Nephron progenitor cell (in vitro differentiated cells): ENCODE measurements around the gene ZNF805.

ENCODE experiments used
- DNase-seq: peaks from one replicate; pipeline ENCODE4 v3.0.0; 2021
- H3K27ac Mint-ChIP-seq: 2 replicates; pipeline ENCODE4 v1.8.0; 2021; ENCODE audit warnings: mild to moderate bottlenecking, moderate library complexity, mixed read lengths
- H3K27me3 Mint-ChIP-seq: 2 replicates; pipeline ENCODE4 v1.8.0; 2021; ENCODE audit warnings: mild to moderate bottlenecking, low read depth, mixed read lengths; ENCODE audit not compliant: poor library complexity
- H3K36me3 Mint-ChIP-seq: 2 replicates; pipeline ENCODE4 v1.8.0; 2021; ENCODE audit warnings: low read depth, mixed read lengths
- H3K4me1 Mint-ChIP-seq: 2 replicates; pipeline ENCODE4 v1.8.0; 2021; ENCODE audit warnings: mixed read lengths
- H3K4me3 Mint-ChIP-seq: 2 replicates; pipeline ENCODE4 v1.8.0; 2021; ENCODE audit warnings: mild to moderate bottlenecking, moderate library complexity, mixed read lengths
- H3K9me3 Mint-ChIP-seq: 2 replicates; pipeline ENCODE4 v1.8.0; 2021; ENCODE audit warnings: mild to moderate bottlenecking, moderate library complexity, mixed read lengths
- CTCF ChIP-seq: fragments of 200-600 bp; sonication (generic); IDR thresholded peaks from 2 replicates; pipeline ENCODE4 v1.5.0; 2021; ENCODE audit warnings: antibody characterized with exemption

The ZNF805 gene

DNA sequence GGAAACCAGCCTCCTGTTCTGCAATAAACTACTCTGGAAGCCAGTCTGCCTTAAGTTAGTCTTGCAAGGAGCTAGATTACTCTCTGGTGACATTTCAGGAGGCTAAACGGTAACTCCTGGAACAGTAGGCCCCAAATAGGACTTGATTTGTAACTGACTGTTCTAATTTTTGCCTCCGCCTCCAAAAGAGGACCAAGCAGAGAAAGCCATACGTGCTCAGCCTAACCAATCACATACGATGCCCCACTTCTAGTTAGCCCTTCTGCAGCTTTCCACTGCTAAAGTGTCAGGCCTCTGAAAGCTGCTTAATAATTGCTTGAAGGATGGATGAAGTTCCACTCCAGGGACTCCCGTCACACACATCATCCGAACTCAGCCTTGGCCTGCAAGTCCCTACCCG is 744 bp downstream of the ZNF805 start:
- peaks cover 3% of the 10 kb centered on the region for H3K9me3 Mint-ChIP-seq
- peaks cover 22% of the 10 kb centered on the region for H3K36me3 Mint-ChIP-seq
- no peak for DNase-seq
- peaks cover 11% of the 10 kb centered on the region for H3K27me3 Mint-ChIP-seq
- H3K4me1 Mint-ChIP-seq, result peaks cover 16% of the 10 kb centered on the region
- peak overlapping the region; percentile 41 for H3K27ac Mint-ChIP-seq
- no peak for TF ChIP-seq CTCF
- peak overlapping the region; percentile 93 for H3K4me3 Mint-ChIP-seq

- H3K27ac Mint-ChIP-seq, result peak overlapping the region; percentile 29
- no peak overlapping the region for H3K4me3 Mint-ChIP-seq
- DNase-seq, result no peak
- H3K9me3 Mint-ChIP-seq, result peaks cover 3% of the 10 kb centered on the region
- peaks cover 3% of the 10 kb centered on the region for H3K27me3 Mint-ChIP-seq
- H3K4me1 Mint-ChIP-seq, result peaks cover 16% of the 10 kb centered on the region
- TF ChIP-seq CTCF, result no peak
- H3K36me3 Mint-ChIP-seq, result peaks cover 28% of the 10 kb centered on the region
Observed at GRCh38 chr19:57242821-57243220, 2.4 kb downstream of the ZNF805 start.

GRCh38 chr19:57244513-57244912 is 4.1 kb downstream of the ZNF805 start:
- Mint-ChIP-seq H3K36me3 (peaks cover 28% of the 10 kb centered on the region), H3K27me3 (no peaks in the 10 kb centered on the region), H3K4me3 (no peak overlapping the region), H3K4me1 (peaks cover 16% of the 10 kb centered on the region), H3K9me3 (peaks cover 3% of the 10 kb centered on the region), H3K27ac (peak overlapping the region; percentile 85)
- DNase-seq, result no peak
- TF ChIP-seq CTCF, result no peak

- Mint-ChIP-seq H3K9me3 (peaks cover 2% of the 10 kb centered on the region), H3K4me1 (peaks cover 13% of the 10 kb centered on the region), H3K27me3 (no peaks in the 10 kb centered on the region), H3K36me3 (peaks cover 31% of the 10 kb centered on the region), H3K27ac (peak overlapping the region; percentile 85), H3K4me3 (no peak overlapping the region)
- DNase-seq, result no peak
- TF ChIP-seq CTCF, result no peak
Observed at GRCh38 chr19:57245066-57245465, 4.6 kb downstream of the ZNF805 start.

DNA sequence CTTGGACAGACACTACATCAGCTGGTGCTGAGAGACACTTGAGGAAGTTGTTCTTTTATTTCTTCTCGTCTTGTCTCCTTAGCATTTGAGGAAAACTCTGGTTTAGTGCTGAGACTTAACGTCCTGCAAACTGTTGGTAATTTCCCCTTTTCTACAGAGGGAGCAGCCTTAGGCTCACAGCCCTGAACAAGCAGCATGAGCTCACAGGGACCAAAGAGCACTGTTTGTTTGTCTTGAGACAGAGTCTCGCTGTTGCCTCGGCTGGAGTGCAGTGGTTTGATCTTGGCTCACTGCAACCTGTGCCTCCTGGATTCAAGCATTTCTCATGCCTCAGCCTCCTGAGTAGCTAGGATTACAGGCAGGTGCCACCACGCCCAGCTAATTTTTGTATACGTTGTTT is 5.5 kb downstream of the ZNF805 start:
- H3K36me3 Mint-ChIP-seq, result peaks cover 40% of the 10 kb centered on the region
- H3K4me3 Mint-ChIP-seq, result no peak overlapping the region
- TF ChIP-seq CTCF, result no peak
- H3K27me3 Mint-ChIP-seq, result no peaks in the 10 kb centered on the region
- H3K9me3 Mint-ChIP-seq, result no peaks in the 10 kb centered on the region
- no peak for DNase-seq
- peaks cover 10% of the 10 kb centered on the region for H3K4me1 Mint-ChIP-seq
- no peak overlapping the region for H3K27ac Mint-ChIP-seq

DNA sequence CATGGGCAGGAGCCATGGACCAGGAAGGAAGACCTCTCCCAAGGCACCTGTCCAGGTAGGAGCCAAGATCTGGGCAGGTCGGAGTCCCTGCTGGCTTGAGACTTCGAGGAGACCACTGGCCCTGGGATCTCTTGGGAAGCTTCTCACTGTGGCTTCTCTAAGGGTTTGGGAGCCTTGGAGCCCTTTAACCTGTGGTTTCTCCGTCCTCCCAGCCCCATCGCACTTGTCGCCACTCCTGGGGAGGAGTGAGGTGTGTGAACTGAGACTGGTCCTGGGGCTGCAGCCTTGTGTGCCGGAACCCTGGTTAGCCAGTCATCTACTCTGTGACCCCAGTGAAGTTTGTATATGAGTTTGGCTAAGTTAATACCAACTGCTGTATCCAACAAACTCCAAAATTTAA is 8.2 kb downstream of the ZNF805 start:
- Mint-ChIP-seq H3K36me3 (peaks cover 60% of the 10 kb centered on the region), H3K27me3 (no peaks in the 10 kb centered on the region), H3K27ac (no peak overlapping the region), H3K4me1 (no peaks in the 10 kb centered on the region), H3K9me3 (no peaks in the 10 kb centered on the region), H3K4me3 (no peak overlapping the region)
- no peak for DNase-seq
- no peak for TF ChIP-seq CTCF
